Erythroblast (primary cell): ENCODE data around the gene POLN.
"Not testable (repeated sequence)": the region's sequence is repeated elsewhere in the genome, so short reads cannot be mapped to it uniquely, and the experiment has no call there.

ENCODE experiments used
- DNase-seq, 2 experiments: peaks; one replicate each; lab custom pipeline; 2025; lab: John Stamatoyannopoulos, UW
- GATA1 ChIP-seq: IDR thresholded peaks from 2 replicates; pipeline ENCODE4 v1.6.1; 2011; ENCODE audit warnings: low read depth, mild to moderate bottlenecking, control low read depth, low read length, moderate library complexity
- POLR2A ChIP-seq: IDR thresholded peaks from 2 replicates; pipeline ENCODE4 v1.6.1; 2011; ENCODE audit warnings: mild to moderate bottlenecking, low read length

The POLN gene

GRCh38 chr4:2283199-2283711, 41.3 kb upstream of the POLN start:
- no peak for DNase-seq
- no peak for TF ChIP-seq POLR2A
- TF ChIP-seq GATA1, result no peak

DNA sequence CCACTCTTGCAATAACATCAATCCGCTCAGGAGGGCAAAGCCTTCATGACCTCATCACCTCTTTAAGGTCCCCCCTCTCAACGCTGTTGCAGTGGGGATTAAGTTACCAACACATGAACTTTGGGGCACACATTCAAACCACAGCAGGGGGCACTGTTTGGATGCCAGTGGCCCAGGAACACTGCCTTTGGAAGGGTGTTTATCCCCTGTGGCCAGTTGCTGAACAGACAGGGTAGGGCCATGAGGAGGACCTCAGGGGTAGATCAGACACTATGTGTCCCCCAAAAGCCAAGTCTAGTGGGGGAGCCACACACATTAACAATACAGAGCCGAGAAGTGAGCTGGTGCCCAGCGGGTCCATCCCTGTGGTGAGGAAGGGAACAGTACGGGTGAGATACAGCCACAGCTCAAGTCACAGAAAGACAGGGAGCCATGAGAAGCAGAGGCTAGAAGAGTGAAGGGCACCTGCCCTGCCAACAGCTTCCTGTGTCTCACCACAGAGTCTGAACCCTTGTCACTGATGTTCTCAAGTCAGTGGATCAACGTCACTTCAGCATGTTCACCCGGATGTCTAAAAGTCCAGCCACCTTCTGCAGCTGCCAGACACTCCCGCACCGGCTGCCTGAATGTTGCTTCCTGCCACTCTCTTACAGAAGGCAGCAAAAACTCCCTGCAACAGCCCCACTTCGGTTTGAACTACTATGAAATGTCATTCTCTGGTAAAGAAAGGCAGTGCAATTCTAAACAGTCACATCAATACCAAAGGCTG, 39.8 kb upstream of the POLN start:
- DNase-seq, result peak in 1 of 2 experiments; percentile 26
- TF ChIP-seq GATA1 (no peak), POLR2A (no peak)

- DNase-seq, result no peak
- no peak for TF ChIP-seq POLR2A
- no peak for TF ChIP-seq GATA1
These were observed 38.8 kb upstream of the POLN start for GRCh38 chr4:2280531-2281300.

- no peak for DNase-seq
- no peak for TF ChIP-seq POLR2A
- TF ChIP-seq GATA1, result no peak
These were observed 36.0 kb upstream of the POLN start for GRCh38 chr4:2277956-2278355.

- no peak for DNase-seq
- TF ChIP-seq POLR2A (no peak), GATA1 (no peak)
These were observed 34.8 kb upstream of the POLN start for GRCh38 chr4:2276581-2277325.

DNA sequence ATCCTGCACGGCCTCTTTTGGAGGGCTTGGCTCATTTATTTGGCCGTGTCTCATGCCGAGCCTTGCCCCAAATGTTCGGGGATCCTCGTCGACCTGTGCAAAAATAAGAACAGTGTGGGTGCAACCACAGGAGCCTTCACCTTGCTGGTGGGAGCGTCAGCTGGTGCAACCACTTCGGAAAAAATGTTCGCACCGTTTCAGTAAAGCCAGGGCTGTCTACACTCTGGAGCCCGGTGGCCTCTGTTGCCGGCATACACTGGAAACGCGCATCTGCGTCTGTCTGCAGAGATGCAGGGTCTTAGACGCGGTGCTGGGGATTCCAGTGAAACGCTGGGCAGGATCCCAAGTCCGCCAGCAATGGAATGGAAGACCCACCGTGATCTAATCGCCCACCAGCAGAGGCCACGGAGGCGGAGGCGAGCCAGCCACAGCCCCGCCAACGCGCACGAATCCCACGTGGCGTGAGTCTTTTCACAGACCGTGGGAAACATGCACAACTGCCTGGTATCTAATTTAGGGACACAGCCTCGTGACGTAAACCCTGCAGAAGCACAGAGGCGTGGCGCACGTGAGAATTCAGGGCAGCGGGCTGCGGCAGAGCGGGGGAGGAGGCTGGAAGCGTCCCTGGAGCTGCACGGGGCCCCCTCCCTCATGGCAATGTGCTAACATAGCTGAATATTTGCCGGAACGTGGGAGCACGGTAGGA, 33.8 kb upstream of the POLN start:
- DNase-seq, result no peak
- no peak for TF ChIP-seq POLR2A
- no peak for TF ChIP-seq GATA1

GRCh38 chr4:2275044-2275397, 33.1 kb upstream of the POLN start:
- not testable (repeated sequence) for DNase-seq

- TF ChIP-seq GATA1 (no peak), POLR2A (no peak)
- DNase-seq, result no peak
These were observed 32.6 kb upstream of the POLN start for GRCh38 chr4:2274320-2275043.

- DNase-seq, result peak; percentile 54 to 89
- TF ChIP-seq POLR2A, result no peak
- TF ChIP-seq GATA1, result no peak
These were observed 31.9 kb upstream of the POLN start for GRCh38 chr4:2273657-2274319.

DNA sequence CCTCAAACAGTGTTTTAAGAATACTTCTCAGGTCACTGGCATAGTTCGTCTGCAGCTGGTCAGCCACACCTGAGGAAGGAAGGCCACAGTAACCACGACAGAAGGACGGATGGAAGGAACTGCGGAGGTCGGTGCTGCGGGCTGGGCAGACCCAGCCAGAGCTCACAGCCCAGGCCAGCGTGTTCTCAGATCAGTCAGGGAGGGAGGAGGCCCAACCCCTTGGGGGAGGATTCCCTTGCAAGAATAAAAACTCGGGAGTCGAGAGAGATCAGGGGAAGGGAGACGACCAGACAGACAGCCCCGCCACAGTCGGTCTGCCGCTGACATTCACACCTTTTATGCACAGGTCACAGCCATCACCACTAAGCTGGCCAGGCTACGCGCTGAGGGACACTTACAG, 31.3 kb upstream of the POLN start:
- no peak for DNase-seq
- no peak for TF ChIP-seq POLR2A
- TF ChIP-seq GATA1, result no peak

DNA sequence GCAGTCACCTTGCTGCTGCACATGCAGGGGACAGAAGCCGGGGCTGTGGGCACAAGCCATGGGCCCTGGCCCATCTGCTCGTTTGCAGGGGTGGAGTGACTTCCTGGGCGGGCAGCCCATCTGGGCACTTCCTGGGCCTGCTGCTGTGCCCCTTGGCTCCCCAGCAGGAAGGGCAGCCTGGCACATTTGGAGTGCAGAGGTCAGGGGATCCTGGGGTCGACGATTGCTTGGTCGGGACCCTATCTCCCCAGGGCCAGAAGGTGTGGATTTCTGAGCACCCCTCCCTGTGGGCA, 30.9 kb upstream of the POLN start:
- no peak for TF ChIP-seq POLR2A
- TF ChIP-seq GATA1, result no peak
- DNase-seq, result no peak

GRCh38 chr4:2272026-2272827, 30.3 kb upstream of the POLN start:
- TF ChIP-seq GATA1 (no peak), POLR2A (no peak)
- DNase-seq, result no peak
